HG03097 (cell line): ENCODE data around the gene RSPH3.

Experiments used
- ATAC-seq: cut with Tn5 transposase; IDR thresholded peaks from one replicate; pipeline ENCODE4 v1.9.1; 2021; ENCODE audit not compliant: unreplicated experiment, low FRiP score

RSPH3 gene

DNA sequence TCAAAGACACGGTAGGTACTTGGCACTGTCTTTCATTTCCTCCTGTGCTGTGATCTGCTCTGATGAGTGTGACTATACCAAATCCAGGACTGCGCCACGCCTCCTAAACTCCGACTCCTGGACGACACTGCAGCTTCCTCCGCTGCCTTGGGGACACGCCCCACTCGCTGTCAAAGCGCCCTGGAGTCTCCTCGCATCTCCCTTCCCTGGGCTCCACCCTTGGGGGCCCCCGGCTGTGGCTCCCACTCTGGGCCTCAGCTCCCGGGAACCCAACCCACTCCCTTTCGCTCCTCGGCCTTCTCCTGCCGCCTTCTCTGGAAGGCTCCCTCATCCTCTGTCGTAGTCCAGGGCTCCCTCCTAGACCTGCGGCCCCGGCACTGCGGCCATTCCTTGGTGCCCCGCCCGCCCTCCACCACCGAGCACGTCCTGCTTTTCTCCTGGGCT, 61.2 kb downstream of the RSPH3 start:
- no peak for ATAC-seq

DNA sequence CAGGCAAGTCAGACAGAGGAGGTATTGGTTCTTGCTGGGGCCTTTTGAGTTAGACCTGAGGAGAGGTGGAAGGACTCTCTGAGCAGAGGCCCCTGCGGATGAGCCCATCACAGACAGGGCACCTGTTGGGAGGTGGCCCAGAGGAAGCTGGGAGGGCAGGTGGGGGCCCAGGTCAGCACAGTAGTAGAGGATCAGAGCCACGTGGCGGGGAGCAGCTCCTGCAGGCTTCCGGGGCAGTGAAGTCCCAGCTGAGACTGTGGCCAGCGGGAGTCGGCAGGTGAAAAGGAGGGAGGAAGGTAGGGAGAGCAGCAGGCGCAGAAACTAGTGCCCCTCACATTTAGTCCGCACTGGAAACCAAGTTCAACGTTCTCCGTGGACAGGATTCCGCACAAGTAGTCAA, 61.8 kb downstream of the RSPH3 start:
- ATAC-seq: no peak

GRCh38 chr6:158934157-158934556, 65.8 kb downstream of the RSPH3 start:
- ATAC-seq: no peak

DNA sequence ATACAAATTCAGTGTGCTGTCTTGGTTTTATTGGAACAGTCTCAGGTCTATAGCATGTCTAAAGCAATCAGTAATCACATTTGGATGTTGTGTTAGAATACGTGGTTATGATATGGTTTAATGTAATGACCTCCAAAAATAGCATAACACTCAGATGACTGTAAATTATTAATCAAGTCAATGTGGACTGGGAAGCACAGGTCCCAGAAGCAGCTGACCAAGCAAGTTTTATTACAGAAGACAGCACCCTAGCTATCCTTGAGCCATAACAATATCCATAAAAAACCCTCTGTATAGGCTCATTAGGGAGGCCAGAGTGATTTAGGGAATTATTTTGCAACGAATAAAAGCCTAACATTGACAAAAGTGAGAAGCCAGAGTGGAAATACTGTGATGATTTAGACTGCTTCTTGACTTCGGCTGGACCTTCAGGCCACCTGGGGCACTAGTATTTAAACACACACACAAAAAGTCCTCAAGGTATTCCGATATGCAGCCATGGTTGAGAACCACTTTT, 66.9 kb downstream of the RSPH3 start:
- no peak for ATAC-seq

GRCh38 chr6:158928068-158928467, 71.9 kb downstream of the RSPH3 start:
- ATAC-seq: no peak

- ATAC-seq: no peak
Observed at GRCh38 chr6:158926414-158926813, 73.6 kb downstream of the RSPH3 start.

DNA sequence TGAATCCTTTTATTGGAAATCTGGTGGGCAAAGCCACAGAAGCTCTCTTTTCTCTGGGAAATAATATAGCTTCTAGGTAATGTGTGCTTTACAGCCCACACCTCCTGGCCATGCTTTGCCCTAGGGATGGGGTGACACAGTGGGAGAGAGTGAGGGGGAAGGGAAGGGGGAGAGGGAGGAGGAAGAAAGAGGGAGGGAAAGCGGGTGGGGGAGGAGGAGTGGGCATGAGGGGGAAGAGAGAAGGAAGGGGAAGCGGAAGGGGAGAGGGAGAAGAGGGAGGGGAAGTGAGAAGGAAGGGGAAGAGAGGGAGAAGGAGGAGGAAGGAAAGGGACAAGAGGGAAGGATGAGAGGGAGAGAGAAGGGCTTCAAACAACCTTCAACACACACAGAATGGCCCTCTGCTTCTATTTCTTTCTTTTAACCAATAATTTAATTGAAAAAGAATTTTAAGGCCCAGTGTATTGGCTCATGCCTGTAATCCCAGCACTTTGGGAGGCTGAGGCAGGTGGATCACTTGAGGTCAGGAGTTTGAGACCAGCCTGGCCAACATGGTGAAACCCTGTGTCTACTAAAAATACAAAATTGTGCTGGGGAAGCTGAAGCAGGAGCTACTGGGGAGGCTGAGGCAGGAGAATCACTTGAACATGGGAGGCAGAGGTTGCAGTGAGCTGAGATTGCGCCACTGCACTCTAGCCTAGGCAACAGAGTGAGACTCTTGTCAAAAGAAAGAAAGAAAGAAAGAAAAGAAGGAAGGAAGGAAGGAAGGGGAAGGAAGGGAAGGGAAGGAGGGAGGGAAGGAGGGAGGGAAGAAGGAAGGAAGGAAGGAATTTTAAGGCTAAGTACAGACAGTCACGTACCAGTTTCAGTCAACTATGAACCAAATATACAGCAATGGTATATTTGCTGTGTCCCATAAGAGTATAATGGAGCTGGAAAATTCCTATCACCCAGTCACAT, 75.2 kb downstream of the RSPH3 start:
- ATAC-seq: no peak

- no peak for ATAC-seq
Observed at GRCh38 chr6:158923805-158924498, 76.0 kb downstream of the RSPH3 start.
